Renal cortex interstitium (tissue), 11 donors: Measurements from ENCODE around the gene TNNT1. TPM values are rescaled to one million over a fixed set of nuclear protein-coding genes. Genes with fewer than 3 reads are reported as not detected.
"Not testable (repeated sequence)": the region's sequence is repeated elsewhere in the genome, so short reads cannot be mapped to it uniquely, and the experiment has no call there.

ENCODE experiments used
- DNase-seq, 11 donors: peaks; one replicate each; pipeline ENCODE4 v3.0.0-alpha.2; 2013; ENCODE audit warnings: low read depth in 9 of 11, low spot score in 4 of 11; ENCODE audit errors: extremely low read depth in 1 of 11
- polyA plus RNA-seq, 3 donors: library from polyadenylated mRNA; unstranded; fragments of 120-200 nt; gene quantifications; one replicate each; pipeline ENCODE4 v1.2.1, GENCODE V29; 2013; ENCODE audit not compliant: insufficient read length in 3 of 3

TNNT1 gene
- polyA plus RNA-seq, 3 donors = 2.7 to 7.0 (median 4.5) TPM

GRCh38 chr19:55116859-55117662, 31.9 kb downstream of the TNNT1 start, which contains the start of gene PPP1R12C:
Gene PPP1R12C, minus strand, starts transcription at chr19:55117637. Its CDS starts 94 bp downstream, at chr19:55117543.
- no peak for DNase-seq

GRCh38 chr19:55116232-55116858, 32.7 kb downstream of the TNNT1 start:
- no peak for DNase-seq

GRCh38 chr19:55115446-55116065, 33.5 kb downstream of the TNNT1 start:
- DNase-seq = no peak

- no peak for DNase-seq
These were observed 34.4 kb downstream of the TNNT1 start for GRCh38 chr19:55114566-55115145.

- peak; percentile 66 to 94 (median 82) for DNase-seq
These were observed 35.4 kb downstream of the TNNT1 start for GRCh38 chr19:55113570-55114039.

- DNase-seq = no peak
These were observed 36.0 kb downstream of the TNNT1 start for GRCh38 chr19:55112777-55113569.

- no peak for DNase-seq
These were observed 36.7 kb downstream of the TNNT1 start for GRCh38 chr19:55112246-55112776.

- no peak for DNase-seq
These were observed 37.7 kb downstream of the TNNT1 start for GRCh38 chr19:55111238-55111831.

GRCh38 chr19:55109527-55110291, 39.3 kb downstream of the TNNT1 start:
- no peak for DNase-seq

- DNase-seq = not testable (repeated sequence)
These were observed 41.8 kb downstream of the TNNT1 start for GRCh38 chr19:55107252-55107651.

- DNase-seq = no peak
These were observed 42.4 kb downstream of the TNNT1 start for GRCh38 chr19:55106591-55106990.

- no peak for DNase-seq
These were observed 43.8 kb downstream of the TNNT1 start for GRCh38 chr19:55105237-55105636.

GRCh38 chr19:55103190-55103589, 45.8 kb downstream of the TNNT1 start:
- DNase-seq = no peak

GRCh38 chr19:55101261-55101660, 47.7 kb downstream of the TNNT1 start:
- DNase-seq = no peak

- DNase-seq = no peak
These were observed 49.2 kb downstream of the TNNT1 start for GRCh38 chr19:55099557-55100506.
